ENCODE measurements around the gene RASSF3.
"Not testable (repeated sequence)": the region's sequence is repeated elsewhere in the genome, so short reads cannot be mapped to it uniquely, and the experiment has no call there.

The RASSF3 gene

DNA sequence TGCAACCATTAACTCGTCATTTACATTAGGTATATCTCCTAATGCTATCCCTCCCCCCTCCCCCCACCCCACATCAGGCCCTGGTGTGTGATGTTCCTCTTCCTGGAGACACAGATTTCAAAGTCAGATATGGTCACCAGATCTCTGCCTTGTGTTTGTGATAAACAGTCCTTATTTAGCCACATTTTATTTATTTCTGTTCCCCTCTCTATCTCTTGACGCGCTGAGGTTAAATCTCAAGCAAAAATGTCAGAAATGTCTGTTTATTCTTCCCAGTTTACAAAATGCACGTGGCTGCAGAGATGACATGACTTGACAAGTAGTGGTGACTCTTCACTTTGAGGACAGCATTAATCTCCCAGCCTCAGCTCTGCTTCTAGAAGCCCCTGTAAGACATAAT is 11.5 kb upstream of the RASSF3 start:
- DNase-seq: no peak

DNA sequence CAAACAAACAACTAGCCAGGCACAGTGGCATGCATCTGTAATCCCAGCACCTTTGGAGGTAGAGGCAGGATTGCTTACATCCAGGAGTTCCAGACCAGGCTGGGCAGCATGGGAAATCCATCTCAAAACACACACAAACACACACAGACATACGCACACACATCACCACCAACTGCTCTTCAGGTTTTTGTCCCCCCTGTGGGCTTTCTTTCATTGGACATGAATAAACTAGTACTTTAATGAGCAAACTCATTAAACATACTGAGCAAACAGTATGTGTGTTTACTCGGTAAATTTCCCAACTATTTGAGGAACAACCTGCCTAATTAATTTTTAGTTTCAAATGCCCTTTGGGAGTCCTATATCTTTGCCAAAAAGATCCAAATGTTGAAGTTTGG is 10.1 kb upstream of the RASSF3 start:
- no peak for DNase-seq

DNA sequence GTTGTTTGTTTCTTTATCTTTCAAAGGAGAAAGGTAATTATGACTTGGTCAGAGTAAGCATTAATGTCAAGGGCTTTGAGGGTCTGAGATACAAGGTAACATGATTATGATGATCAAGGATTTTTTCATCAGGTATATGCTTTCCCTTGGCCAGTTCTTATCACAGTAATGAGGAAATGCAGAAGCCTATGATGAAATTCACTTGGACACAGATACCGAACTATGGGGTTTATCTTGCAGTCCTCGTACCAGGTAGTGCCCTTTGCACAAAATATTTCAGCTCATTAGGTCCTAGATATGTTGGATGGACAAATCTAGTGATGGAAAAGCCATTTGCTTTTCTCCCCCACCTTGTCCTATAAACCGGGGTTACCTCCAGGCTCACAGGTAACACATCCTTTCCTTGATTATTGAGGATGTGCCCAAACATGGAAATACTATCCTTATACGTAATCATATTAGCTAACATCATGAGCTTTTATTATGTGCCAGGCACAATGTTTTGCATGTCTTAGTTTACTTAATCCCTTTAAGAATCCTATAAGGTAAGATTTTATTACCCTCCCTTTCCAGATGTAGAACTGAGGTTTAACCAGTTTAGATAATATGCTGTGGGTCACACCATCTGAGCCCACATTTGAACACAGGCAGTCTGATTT is 7.0 kb upstream of the RASSF3 start:
- DNase-seq: no peak

DNA sequence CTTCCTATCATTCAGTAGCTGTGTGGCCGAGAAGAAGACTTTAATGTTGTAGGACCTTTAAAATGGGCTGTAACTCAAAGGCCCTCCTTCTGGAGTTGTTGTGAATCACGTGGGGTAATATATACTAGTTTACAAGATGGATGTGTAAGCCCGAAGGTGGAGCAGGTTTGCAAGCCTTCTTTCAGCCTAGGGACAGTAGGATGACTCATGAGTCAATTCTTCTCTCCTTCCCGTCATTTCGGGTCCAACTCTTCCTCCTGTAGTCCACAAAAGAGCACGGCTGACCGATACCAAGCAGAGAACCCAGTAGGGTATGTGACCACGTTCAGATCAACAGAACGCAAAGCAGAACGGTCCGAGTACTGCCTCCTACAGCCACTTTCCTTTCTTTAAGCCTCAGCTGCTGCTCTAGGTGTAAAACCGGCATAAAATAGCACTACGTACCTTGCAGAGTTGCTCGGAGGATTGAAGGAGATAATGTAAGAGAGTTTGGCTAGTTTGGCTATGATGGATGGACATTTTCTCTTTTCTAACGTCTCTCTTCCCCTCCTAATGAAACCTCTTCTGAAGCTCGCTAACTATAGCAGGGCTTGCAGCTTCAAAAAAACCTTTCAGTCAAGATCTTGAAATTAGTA is 1.3 kb upstream of the RASSF3 start:
- peak; percentile 44 to 47 for DNase-seq

DNA sequence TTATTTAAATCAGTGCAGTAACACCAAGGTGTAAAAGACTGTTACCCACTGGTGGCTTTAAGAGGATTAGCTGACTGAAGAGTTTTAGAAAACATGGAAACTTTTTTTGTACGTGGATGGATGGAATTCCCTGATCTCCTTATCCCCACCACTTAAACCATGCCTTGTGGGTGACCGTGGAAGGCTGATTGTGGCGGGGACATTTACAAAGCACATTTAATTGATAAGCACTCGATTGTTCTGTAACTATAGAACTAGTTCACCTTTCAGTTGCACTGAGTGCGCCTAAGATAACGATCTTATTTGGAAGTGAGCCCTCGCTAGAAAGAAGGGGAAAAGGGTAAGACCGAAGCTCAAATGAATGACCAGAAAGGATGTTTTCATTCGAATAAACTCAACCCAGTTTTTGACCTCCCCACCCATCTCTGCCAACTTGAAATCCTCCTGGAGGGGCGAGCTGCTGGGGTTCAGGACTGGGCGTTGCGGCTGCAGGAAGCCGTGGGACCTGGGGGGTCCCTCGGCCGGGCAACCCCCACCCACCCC is 688 bp upstream of the RASSF3 start:
- DNase-seq: peak in 1 of 2 donors; percentile 5

DNA sequence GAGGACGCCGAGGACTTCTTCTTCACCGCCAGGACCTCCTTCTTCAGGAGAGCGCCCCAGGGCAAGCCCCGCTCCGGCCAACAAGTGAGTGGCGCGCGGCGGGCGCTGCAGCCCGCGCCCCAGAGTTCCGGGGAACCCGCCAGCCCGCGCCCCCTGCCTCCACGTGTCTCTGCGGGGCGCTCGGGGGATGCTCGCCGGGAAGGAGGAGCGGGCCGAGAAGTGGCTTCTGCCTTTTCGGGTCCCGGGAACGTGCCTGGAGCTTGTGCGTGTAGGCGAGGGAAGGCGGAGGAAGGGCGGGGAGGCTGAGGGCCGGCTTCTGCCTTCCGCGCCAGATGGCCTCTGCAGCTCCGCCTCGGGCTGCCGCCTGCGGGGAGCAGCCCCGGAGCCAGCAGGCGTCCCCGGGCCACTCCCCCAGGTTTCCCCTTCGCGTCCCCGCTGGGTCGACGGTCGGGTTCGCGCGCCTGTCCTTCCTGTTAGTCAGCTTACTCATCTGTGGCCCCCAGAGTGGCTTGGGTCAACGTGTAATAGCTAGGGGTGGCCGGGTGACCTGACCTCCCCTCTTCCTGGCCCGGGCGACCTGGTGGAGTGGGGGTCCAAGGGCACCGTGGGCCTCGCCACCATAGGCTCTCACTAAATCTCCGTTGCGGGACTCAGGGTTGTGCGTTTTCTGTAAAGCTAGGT is 505 bp downstream of the RASSF3 start:
- DNase-seq: peak; percentile 62 to 63

DNA sequence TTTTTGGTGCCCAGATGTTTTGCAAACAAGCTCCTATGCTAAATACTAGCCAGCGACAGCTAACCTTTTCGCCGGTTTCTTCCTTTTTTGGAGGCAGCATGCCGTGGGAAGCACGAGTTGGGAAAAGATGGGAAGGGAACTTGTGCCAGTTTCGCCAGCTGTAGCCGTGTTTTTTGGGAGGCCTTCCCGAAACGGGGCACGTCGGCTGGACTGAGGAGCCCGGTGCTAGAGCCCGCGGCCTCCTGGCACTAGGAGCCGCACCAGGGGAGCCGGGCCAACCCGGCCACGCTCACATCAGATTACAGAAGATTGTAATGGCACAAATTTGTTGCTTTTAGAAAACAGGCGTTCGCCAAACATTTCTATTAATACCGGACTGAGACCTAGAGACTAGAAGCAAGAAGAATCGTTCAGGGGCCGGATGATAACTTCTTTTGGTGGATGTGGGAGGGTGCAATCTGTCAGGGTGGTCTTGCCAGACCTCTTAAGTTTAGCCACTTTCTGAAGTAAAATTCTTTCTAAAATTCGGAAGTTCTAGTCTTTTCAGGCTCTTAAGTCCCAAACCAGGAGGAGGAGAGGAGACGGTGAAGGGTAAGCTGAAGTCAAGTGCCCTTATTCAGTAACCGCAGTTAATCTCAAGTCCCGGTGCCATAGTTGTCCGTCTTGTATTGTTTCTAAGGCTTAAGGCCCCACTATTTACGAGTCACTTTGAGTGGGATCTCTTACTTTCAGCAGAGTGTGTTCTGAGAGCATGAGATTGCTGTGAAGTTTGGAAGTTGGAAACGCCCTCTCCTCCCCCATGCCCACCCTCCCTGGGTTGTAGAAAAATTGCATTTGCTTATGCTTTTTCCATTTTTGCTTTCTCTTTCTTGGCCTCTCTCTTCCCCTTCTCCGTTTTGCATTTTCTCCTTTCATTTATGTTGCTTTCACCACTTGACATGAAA is 1.3 kb downstream of the RASSF3 start:
- peak; percentile 27 to 28 for DNase-seq

DNA sequence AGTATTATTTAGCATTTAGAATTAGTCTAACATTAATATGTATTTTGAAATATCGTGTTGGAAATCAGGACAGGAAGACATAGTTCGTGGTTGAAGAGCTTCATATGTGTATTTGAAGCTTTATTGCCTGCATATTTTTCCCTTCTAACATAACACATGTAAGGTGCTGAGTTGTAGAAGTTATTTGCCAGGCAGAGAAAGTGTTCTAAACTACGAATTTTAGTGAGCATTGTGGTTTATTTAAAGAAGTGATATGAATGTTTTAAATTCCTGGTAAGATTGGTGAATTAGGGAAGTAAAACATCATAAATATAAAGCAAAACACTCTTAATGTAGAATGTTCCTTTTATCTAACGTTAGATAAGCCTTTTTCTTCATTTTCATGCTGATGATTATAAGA is 2.5 kb downstream of the RASSF3 start:
- DNase-seq: no peak

DNA sequence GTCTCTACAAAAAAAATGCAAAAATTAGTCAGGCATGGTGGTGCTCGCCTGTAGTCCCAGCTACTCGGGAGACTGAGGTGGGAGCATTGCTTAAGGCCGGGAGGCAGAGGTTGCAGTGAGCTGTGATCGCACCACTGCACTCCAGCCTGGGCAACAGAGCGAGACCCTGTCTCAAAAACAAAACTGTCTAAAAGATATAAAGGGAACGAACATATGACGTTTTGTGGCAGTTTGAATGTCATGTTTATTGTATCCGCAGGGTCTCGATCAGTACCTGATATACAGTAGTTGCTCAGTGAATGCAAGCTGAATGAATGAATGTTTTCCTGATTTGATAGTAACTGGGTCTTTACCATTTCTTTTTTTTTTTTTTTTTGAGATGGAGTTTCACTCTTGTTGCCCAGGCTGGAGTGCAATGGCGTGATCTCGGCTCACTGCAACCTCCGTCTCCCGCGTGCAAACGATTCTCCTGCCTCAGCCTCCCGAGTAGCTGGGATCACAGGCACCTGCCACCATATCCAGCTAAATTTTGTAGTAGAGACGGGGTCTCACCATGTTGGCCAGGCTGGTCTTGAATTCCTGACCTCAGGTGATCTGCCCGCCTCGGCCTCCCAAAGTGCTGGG is 3.6 kb downstream of the RASSF3 start:
- DNase-seq: not testable (repeated sequence)

DNA sequence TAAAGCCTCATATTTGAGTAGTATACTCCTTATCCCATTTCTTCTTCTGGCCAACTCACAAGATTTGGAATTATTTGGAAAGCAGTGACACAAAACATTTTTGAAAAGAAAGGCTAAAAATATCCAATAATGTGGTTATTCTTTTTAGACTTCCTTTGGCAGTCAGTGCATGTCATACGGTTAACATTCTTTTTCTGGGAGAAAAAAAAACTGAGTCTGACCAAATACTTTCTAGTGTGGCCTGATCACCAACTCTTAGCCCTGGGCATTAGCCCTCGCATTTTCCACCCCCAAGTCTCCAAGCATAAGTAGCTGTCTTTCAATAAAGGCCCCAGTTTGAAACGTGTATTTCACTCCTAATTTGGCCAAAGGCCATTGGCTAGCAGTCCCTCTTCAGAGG is 5.9 kb downstream of the RASSF3 start:
- DNase-seq: no peak

DNA sequence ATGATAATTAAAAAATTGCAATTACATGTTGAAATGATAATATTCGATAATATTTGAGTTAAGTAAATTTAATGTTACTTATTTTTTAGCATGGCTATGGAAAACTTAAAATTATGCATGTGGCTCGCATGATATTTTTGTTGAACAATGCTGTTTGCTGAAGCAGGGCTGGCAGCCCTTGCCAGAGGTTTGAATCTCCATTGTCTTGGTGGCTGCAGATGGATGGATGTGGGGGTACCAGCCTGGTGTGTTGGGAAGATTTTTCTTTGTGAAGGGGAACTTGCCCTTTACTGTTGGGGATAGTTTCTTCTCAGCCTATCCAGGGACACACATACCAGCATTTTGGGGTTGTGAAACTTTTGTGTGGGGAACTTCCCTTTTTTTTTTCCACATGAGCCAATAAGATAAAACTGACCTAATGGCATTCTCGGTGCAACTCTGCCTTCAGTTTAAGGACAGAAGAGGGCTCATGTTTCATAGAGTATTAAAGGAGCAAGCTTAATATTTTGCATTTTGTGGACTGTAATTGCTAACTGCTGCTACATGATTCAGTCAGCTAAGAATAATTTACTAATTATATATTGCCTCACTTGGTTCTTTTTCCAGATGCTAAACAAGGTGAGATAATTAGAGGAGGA is 8.8 kb downstream of the RASSF3 start:
- DNase-seq: no peak

DNA sequence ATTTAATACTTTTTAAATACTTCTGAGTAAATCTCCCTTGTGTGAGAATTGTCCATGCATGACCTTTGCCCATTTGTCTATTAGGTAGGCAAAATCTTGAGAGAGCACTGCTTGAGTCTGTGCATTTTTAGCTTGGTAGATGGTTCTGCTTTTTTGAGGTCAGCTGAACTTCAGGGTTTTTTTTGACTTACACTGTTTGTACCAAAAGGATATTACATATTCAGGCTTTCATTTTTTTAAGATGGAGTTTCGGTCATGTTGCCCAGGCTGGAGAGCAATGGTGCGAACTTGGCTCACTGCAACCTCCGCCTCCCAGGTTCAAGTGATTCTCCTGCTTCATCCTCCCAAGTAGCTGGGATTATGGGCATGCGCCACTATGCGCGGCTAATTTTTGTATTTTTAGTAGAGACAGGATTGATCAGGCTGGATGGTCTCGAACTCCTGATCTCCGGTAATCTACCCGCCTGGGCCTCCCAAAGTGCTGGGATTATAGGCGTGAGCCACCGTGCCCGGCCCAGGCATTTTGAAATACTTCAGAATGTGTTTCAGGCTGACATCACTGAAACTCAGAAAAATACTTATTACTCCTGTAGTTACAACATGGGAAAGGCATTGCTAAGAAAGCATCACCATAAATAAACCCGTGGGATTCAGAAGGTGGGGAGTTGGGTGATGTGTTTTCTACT is 11.1 kb downstream of the RASSF3 start:
- no peak for DNase-seq

DNA sequence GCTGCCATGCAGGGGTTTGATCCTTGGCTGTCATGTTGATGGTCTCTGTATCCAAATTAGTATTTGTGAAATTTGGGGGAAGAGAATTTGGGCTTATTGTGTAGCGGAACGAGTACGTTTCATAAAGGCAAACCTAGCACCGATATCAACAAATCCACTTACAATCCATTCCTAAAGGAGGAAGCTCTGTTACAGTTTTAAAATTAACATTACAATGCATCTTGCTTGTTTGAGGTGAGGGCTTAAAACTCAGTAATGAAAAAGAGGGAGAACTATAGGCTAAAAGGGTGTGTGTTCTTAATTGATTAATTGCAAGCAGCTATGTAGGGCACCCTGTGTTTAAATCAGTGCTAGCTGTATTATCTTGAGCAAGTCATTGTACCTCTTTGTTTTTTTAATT is 13.7 kb downstream of the RASSF3 start:
- DNase-seq: no peak

DNA sequence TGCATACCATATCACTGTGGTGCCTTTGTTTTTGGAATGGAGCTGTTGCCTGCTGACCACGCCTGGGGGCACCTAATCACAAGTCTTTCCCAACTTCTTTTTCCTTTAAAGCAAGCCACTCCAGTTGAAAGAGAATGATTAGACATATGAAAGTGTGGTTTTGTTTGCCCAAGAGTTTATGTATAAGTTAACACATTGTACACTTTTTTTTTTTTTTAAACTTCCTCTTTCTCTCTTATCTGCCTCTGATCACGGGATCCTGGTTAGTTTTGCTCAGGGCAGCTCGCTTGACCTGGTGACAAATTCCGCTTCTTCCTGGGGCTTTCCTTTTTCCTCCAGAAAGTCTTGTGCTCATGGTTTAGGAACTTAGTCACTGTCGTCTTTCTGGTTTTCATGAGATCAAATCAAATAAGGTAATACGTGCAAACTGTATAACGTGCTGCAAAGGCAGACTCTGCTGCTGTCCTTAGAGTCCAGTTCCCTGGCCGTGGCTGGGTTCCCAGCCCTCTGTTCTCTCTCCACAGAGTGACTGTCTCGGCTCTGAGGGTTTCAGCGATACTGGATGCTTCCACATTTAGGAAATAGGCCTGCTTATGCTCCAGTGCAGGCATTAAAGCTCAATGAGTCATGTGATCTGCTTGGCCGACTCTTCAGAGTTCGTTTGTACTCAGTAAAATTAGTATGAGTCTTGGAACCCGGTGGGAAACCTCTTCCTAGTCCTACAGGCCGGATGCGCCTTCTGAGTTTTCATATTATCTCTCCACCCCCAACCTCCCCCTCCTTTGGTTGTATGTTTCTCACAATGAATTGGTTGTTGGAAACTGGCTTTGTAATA is 15.2 kb downstream of the RASSF3 start:
- DNase-seq: peak; percentile 17 to 22

DNA sequence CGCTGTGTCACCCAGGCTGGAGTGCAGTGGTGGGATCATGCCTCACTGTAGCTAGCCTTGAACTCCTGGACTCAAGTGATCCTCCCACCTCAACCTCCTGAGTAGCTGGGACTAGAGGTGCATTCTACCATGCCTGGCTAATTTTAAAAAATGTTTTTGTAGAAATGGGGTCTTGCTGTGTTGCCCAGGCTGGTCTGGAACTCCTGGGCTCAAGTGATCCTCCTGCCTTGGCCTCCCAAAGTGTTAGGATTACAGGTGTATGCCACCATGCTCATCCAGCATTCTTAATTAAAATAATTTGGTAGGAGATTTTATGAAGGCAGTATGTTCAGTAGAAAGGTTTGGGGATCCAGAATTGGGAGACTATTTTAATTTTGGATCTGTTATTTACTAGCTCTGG is 16.3 kb downstream of the RASSF3 start:
- DNase-seq: not testable (repeated sequence)

DNA sequence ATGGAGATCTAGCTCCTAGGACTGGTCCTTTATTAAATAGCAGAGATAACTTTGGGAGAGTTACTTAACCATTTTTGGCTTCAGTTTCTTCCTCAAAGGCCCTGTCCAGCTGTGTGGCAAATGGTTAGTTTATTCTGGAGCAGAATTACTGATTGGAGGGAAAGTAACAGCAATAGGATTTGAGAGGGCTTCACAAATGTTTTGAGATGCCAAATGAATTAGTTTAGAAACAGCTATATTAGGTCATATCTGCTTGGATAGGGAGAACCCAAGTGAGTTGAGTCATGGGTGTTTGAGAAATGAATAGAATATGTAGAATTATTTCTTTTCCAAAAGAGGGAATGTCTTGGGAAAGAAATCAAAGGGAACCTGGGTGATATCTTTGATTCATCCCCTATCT is 17.5 kb downstream of the RASSF3 start:
- DNase-seq: no peak

DNA sequence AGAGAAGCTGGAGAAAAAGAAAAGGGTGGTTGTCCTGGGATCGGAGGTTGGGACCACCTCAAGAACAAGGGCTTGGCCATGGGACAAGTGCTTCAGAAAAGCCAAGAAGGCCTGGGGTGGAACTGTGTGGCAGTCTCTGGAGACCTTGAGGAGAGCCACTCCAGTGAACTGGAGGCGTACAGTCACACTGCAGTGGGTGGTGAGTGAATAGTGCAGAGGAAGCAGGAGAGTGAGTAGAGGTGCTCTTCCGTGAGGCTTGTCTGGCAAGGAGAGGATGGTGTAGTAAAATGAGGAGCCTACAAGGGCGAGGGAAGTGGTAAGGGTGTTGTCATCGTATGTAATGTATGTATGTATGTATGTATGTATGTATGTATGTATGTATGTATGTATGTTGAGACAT is 20.9 kb downstream of the RASSF3 start:
- no peak for DNase-seq

DNA sequence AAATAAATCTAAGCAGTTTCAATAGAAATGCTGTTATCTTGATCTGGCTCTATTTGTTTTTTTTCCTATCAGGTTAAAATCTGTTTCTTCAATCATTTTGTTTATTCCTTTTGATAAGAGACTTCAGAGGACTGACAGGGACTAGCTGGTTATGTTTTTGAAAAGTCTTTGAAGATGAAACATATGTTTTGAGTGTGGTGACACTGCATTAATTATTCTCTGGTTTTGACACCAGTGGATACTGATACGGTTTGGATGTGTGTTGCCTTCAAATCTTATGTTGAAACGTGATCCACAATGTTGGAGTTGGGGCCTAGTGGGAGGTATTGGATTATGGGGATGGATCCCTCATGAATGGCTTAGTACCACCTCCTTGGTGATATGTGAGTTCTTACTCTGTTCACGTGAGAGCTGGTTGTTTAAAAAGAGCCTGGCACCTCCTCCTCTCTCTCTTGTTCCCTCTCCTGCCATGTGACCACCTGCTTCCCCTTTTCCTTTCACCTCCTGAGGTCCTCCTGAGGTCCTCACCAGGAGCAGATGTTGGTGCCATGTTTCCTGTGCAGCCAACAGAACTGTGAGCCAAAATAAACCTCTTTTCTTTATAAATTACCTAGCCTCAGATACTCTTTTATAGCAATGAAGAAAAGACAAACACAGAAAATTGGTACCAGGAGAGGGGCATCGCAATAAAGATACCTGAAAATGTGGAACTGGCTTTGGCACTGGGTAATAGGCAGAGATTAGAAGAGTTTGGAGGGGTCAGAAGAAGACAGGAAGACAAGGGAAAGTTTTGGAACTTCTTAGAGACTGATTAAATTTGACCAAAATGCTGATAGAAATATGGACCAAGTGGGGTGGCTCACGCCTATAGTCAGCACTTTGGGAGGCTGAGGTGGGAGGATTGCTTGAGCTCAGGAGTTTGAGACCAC is 23.0 kb downstream of the RASSF3 start:
- DNase-seq: no peak

DNA sequence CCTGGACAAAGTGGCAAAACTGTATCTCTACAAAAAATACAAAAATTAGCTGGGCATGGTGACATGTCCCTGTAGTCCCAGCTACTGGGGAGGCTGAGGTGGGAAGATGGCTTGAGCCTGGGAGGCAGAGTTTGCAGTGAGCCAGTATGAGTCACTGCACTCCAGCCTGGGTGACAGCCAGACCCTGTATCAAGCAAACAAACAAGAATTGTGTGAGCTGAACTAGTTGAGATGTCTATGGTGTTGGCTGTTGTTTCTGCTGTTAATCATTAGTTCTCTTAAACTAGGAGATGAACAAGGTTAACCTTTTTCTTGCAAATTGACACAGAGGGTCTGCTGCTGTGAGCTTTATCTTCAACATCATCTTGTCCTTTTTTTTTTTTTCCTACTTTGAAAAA is 23.6 kb downstream of the RASSF3 start:
- DNase-seq: peak; percentile 26 to 31

Data from activated CD4-positive, alpha-beta T cell treated with anti-CD3 and anti-CD28 coated beads for 4 hours (primary cell).